ENCODE measurements around the gene SNCA.

The SNCA gene

GRCh38 chr4:89704651-89705395 lies 132.1 kb downstream of the SNCA start:
- no peak for DNase-seq (ENCODE audit: low read depth)

GRCh38 chr4:89703829-89704590 lies 133.0 kb downstream of the SNCA start:
- no peak for DNase-seq (ENCODE audit: low read depth)

DNA sequence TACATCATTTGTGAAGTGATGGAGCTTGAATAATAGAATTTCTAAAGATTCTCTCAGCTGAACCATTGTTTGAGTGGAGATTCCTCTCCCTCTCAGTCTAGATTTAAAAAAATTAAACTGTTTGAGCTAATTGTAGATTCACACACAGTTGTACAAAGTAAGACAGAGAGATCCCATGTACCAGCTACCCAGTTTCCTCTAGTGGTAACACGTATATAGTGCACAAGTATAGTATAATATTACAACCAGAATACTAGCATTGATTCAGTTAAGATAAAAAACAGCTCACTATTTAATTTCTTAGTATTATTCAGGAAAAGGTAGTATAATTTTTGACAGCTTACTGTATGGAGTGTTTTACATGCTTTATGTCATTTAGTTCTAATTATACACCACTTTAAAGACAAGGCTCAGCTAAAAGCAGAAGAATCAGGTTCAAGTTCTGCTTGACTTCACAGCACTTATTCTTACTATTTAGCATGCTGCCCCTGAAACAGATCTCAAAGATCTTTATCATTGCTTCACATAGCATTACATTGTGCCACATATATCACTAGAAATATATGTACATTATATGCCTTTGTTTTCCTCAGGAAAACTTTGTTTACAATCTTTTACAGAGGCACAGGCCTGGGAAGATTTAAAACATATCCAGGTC lies 136.1 kb downstream of the SNCA start:
- no peak for DNase-seq (ENCODE audit: low read depth)

DNA sequence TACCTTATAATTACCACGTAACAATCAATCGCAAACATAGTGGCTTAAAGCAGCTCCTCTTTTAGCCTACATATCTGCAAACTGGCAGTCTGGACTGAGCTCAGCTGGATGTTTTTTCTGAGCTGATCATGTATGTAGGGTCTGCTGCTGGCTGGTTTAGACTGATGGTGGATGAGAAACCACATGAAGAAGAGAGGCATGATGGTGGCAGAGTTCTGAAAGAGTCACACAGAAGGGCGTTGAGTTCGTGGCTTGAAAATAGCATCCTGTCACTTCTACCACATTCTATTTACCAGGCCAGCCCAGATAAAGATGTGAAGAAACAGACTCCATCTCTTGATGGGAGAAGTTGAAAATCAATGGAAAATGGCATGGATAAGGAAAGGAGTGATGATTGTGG lies 151.3 kb downstream of the SNCA start:
- DNase-seq (ENCODE audit: low read depth), result no peak

DNA sequence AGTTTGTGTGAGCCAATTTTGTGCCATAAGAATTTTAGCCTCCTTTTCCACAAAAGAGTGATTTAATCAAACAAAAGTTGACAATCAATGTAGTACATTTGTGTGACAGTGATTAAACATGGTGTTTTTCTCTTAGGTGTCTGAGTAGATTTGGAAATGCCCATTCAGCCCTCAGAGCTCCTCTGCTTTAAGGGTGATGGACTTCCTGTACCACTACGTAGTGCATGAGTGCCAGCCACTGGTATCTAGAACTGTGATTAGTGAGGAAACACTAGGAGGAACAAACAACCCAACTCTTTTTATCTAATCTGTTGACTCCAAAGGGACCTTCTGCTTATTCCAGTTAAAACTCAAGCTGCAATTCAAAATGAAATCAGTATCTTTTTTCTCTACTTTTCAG lies 151.7 kb downstream of the SNCA start:
- no peak for DNase-seq (ENCODE audit: low read depth)

GRCh38 chr4:89684536-89684935 lies 152.4 kb downstream of the SNCA start:
- no peak for DNase-seq (ENCODE audit: low read depth)

- DNase-seq (ENCODE audit: low read depth), result no peak
These were observed 154.2 kb downstream of the SNCA start for GRCh38 chr4:89682808-89683207.

GRCh38 chr4:89681671-89682070 lies 155.3 kb downstream of the SNCA start:
- no peak for DNase-seq (ENCODE audit: low read depth)

DNA sequence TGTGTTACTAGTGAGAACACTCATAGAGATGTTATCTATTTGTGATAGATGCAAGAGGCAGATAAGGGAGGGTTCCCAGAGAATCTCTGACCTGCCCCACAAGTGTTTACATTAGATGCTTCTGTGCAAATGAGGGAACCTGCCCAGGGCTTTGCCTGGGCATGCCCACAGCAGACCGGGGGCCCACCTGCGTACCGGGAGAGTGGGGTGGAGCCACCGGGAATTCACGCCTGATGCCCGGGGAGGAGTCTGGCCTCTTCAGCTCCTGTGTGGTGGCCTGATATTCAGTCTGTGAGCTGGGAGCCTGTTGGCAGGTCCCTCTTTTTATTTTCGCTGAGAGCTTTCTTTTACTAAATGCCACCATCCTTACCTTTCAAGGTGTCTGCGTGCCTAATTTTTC lies 155.7 kb downstream of the SNCA start:
- no peak for DNase-seq (ENCODE audit: low read depth)

- no peak for DNase-seq (ENCODE audit: low read depth)
These were observed 162.0 kb downstream of the SNCA start for GRCh38 chr4:89674876-89675459.

Data from EH (cell line).